Ascending aorta (tissue), 2 donors: ENCODE data around the gene CTIF. TPM values are rescaled to one million over a fixed set of nuclear protein-coding genes. Genes with fewer than 3 reads are reported as not detected.
"Not testable (repeated sequence)": the region's sequence is repeated elsewhere in the genome, so short reads cannot be mapped to it uniquely, and the experiment has no call there.

Source experiments
- DNase-seq, 2 donors: peaks; one replicate each; pipeline ENCODE4 v3.0.0-alpha.2; 2019; ENCODE audit warnings: low spot score in 2 of 2
- H3K27ac ChIP-seq, 2 donors: fragments of 200-600 bp; sonication (generic); one replicate each; pipeline ENCODE4 v1.5.1; 2016 to 2017; ENCODE audit warnings: mild to moderate bottlenecking in 1 of 2
- H3K27me3 ChIP-seq: fragments of 200-600 bp; sonication (generic); one replicate; pipeline ENCODE4 v1.5.1; 2017
- H3K36me3 ChIP-seq, 2 donors: fragments of 200-600 bp; sonication (generic); one replicate each; pipeline ENCODE4 v1.5.1; 2016
- H3K4me1 ChIP-seq, 2 donors: fragments of 200-600 bp; sonication (generic); one replicate each; pipeline ENCODE4 v1.5.1; 2016 to 2017; ENCODE audit warnings: mild to moderate bottlenecking in 1 of 2
- H3K4me3 ChIP-seq, 2 donors: fragments of 200-600 bp; sonication (generic); one replicate each; pipeline ENCODE4 v1.5.1; 2016 to 2017; ENCODE audit warnings: mild to moderate bottlenecking in 1 of 2
- H3K9me3 ChIP-seq, 2 donors: fragments of 200-600 bp; sonication (generic); one replicate each; pipeline ENCODE4 v1.5.1; 2016
- CTCF ChIP-seq, 3 experiments: fragments of 200-600 bp in 2 of 3; fragments of 450-650 bp in 1 of 3; sonication (generic) in 2 of 3; IDR thresholded peaks; one replicate each; pipeline ENCODE4 v1.5.1; 2016 to 2019; ENCODE audit warnings: antibody characterized with exemption in 3 of 3, mild to moderate bottlenecking in 1 of 3, moderate library complexity in 1 of 3
- intact Hi-C: fragments of 100-400 bp; cut with DNase I; formaldehyde crosslinking; loops from one replicate; pipeline ENCODE4 v1.15.1; 2023
- total RNA-seq: library from RNA; depleted of rRNA; stranded (reverse); fragments of >200 nt; gene quantifications from one replicate; pipeline ENCODE4 v1.1.0, GENCODE V29; 2016

The CTIF gene
- total RNA-seq, 1 donor from 2014 or later = 55.3 TPM

- Histone ChIP-seq H3K27me3 (no peaks in the 10 kb centered on the region), H3K27ac (peak overlapping the region in 1 of 2 donors; percentile 33), H3K36me3 (no peaks in the 10 kb centered on the region), H3K4me1 (peaks cover 9 to 45% of the 10 kb centered on the region in 2 donors), H3K9me3 (no peaks in the 10 kb centered on the region), H3K4me3 (no peak overlapping the region)
- intact Hi-C loops = no loop called here
- no peak for TF ChIP-seq CTCF (IDR thresholded peaks at IDR 0.05)
- DNase-seq = no peak
Observed at GRCh38 chr18:48810805-48811204, 272.0 kb downstream of the CTIF start.

GRCh38 chr18:48811401-48811800 lies 272.6 kb downstream of the CTIF start:
- Histone ChIP-seq H3K4me3 (no peak overlapping the region), H3K36me3 (no peaks in the 10 kb centered on the region), H3K4me1 (peaks cover 3 to 39% of the 10 kb centered on the region in 2 donors), H3K27me3 (no peaks in the 10 kb centered on the region), H3K27ac (peak overlapping the region in 1 of 2 donors; percentile 33), H3K9me3 (no peaks in the 10 kb centered on the region)
- intact Hi-C loops = no loop called here
- peak in 1 of 2 donors; percentile 5 for DNase-seq
- TF ChIP-seq CTCF (IDR thresholded peaks at IDR 0.05) = no peak

GRCh38 chr18:48811977-48812451 lies 273.2 kb downstream of the CTIF start:
- H3K36me3 ChIP-seq, H3K4me3 ChIP-seq, intact Hi-C loops, H3K9me3 ChIP-seq, H3K27me3 ChIP-seq, H3K27ac ChIP-seq: not testable (repeated sequence)
- peak in 1 of 2 donors; percentile 22 for DNase-seq
- H3K4me1 ChIP-seq = peaks cover 3 to 33% of the 10 kb centered on the region in 2 donors

- Histone ChIP-seq H3K4me3 (no peak overlapping the region), H3K9me3 (no peaks in the 10 kb centered on the region), H3K36me3 (peaks cover 13 to 14% of the 10 kb centered on the region in 2 donors), H3K4me1 (peaks cover 3 to 22% of the 10 kb centered on the region in 2 donors), H3K27ac (peak overlapping the region; percentile 52 to 60), H3K27me3 (no peaks in the 10 kb centered on the region)
- DNase-seq = peak in 1 of 2 donors; percentile 2
- no peak for TF ChIP-seq CTCF (IDR thresholded peaks at IDR 0.05)
- intact Hi-C loops = no loop called here
Observed at GRCh38 chr18:48813321-48813720, 274.5 kb downstream of the CTIF start.

- Histone ChIP-seq H3K27me3 (no peaks in the 10 kb centered on the region), H3K4me1 (peaks cover 3 to 17% of the 10 kb centered on the region in 2 donors), H3K4me3 (no peak overlapping the region), H3K27ac (peak overlapping the region; percentile 52 to 60), H3K9me3 (no peaks in the 10 kb centered on the region), H3K36me3 (peaks cover 17 to 19% of the 10 kb centered on the region in 2 donors)
- peak in 1 of 2 donors; percentile 59 for DNase-seq
- TF ChIP-seq CTCF (IDR thresholded peaks at IDR 0.05) = no peak
- intact Hi-C loops = no loop called here
Observed at GRCh38 chr18:48813833-48814489, 275.1 kb downstream of the CTIF start.

- Histone ChIP-seq H3K4me3 (no peak overlapping the region), H3K9me3 (no peaks in the 10 kb centered on the region), H3K27ac (peak overlapping the region; percentile 52 to 60), H3K27me3 (no peaks in the 10 kb centered on the region), H3K4me1 (peaks cover 3 to 17% of the 10 kb centered on the region in 2 donors), H3K36me3 (peaks cover 20 to 26% of the 10 kb centered on the region in 2 donors)
- TF ChIP-seq CTCF (IDR thresholded peaks at IDR 0.05) = no peak
- intact Hi-C loops = no loop called here
- peak in 1 of 2 donors; percentile 62 for DNase-seq
Observed at GRCh38 chr18:48814490-48815178, 275.8 kb downstream of the CTIF start.
